ENCODE results near the gene ARHGAP6. TPM values are rescaled to one million over a fixed set of nuclear protein-coding genes. Genes with fewer than 3 reads are reported as not detected.

Gene ARHGAP6
- total RNA-seq, 1 experiment from 2014 or later: 0.07 TPM

DNA sequence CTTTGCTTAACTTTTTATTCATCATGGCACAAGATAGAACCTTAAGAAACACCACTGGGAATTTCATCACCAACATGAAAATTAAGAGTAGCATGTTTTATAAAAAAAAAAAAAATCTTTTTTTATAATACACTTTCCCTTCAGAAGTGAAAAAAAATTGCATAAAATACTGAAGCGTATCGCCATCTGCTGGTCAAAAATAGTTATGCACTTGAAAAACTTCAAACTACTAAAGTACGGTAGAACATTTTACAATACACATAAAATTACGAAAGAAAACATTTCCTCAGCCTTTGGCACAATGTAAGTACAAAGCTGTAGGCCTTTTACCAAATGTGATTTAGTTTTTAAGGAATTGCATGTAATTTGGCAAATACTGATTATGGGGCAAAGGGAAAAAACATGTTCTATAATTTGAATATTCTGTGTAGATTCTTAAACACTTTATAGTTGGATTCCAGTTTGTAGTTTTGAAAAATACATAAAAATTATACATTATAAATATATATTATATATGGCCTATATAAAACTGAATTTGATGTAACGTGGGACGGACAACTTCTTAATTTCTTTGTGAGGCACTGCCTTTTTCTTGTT, 528.1 kb downstream of the ARHGAP6 start:
- H3K14ac ChIP-seq (ENCODE audit: insufficient read depth, low read length): no peak overlapping the region
- H2BK12ac ChIP-seq (ENCODE audit: insufficient read length, low read depth, low read length): no peak overlapping the region
- H2AFZ ChIP-seq (ENCODE audit: low read length): no peak overlapping the region
- H3K18ac ChIP-seq (ENCODE audit: insufficient read length, low read depth, low read length): no peak overlapping the region
- H2BK20ac ChIP-seq (ENCODE audit: low read depth, low read length, poor library complexity, severe bottlenecking): no peak overlapping the region
- no peaks in the 10 kb centered on the region for H3K79me2 ChIP-seq (ENCODE audit: insufficient read depth, low read length)
- no peak overlapping the region for H2BK120ac ChIP-seq (ENCODE audit: low read depth, low read length, poor library complexity, severe bottlenecking)
- no peaks in the 10 kb centered on the region for H3K79me1 ChIP-seq (ENCODE audit: insufficient read depth, low read depth, low read length, poor library complexity, severe bottlenecking)
- Mint-ChIP-seq H3K27ac (no peak overlapping the region), H3K27me3 (ENCODE audit: low read depth) (no peaks in the 10 kb centered on the region), H3K36me3 (ENCODE audit: insufficient read depth in 1 of 3, low read depth in 3 of 3) (no peaks in the 10 kb centered on the region; a peak in 2 of 7 replicates), H3K4me1 (no peaks in the 10 kb centered on the region), H3K9me3 (peaks cover 46 to 57% of the 10 kb centered on the region in 2 experiments), H3K4me3 (no peak overlapping the region)
- no peak overlapping the region for H3K4me2 ChIP-seq (ENCODE audit: insufficient read depth, insufficient read length, low read length)
- H2BK15ac ChIP-seq (ENCODE audit: low read depth, low read length): no peak overlapping the region
- no peak overlapping the region for H3K56ac ChIP-seq (ENCODE audit: insufficient read length, low read depth, low read length)
- no peak overlapping the region for H3K9ac ChIP-seq (ENCODE audit: extremely low read depth, insufficient read length, low read length)
- no peak overlapping the region for H4K8ac ChIP-seq (replicated peaks; ENCODE audit: insufficient read length, low read depth, low read length)
- no peak overlapping the region for H2AK5ac ChIP-seq (ENCODE audit: insufficient read length, low read length)
- H3K9me3 ChIP-seq (ENCODE audit: control insufficient read depth, low read depth, low read length): no peaks in the 10 kb centered on the region
- WGBS (ENCODE audit: extremely low coverage, insufficient read length, low lambda C conversion rate): no CpG with 5 or more reads among the region's 6 CpGs
- no peak overlapping the region for H3K23ac ChIP-seq (ENCODE audit: insufficient read length, low read depth, low read length)
- H4K91ac ChIP-seq (ENCODE audit: insufficient read length, low read depth, low read length): no peak overlapping the region
- no peaks in the 10 kb centered on the region for H3K23me2 ChIP-seq (ENCODE audit: insufficient read length, low read depth, low read length, poor library complexity, severe bottlenecking)
- TF ChIP-seq, protein P1, sequence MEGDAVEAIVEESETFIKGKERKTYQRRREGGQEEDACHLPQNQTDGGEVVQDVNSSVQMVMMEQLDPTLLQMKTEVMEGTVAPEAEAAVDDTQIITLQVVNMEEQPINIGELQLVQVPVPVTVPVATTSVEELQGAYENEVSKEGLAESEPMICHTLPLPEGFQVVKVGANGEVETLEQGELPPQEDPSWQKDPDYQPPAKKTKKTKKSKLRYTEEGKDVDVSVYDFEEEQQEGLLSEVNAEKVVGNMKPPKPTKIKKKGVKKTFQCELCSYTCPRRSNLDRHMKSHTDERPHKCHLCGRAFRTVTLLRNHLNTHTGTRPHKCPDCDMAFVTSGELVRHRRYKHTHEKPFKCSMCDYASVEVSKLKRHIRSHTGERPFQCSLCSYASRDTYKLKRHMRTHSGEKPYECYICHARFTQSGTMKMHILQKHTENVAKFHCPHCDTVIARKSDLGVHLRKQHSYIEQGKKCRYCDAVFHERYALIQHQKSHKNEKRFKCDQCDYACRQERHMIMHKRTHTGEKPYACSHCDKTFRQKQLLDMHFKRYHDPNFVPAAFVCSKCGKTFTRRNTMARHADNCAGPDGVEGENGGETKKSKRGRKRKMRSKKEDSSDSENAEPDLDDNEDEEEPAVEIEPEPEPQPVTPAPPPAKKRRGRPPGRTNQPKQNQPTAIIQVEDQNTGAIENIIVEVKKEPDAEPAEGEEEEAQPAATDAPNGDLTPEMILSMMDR (conservative IDR thresholded peaks at IDR 0.05): peak; percentile 76
- no peak overlapping the region for H4K5ac ChIP-seq (ENCODE audit: insufficient read length, low read depth, low read length)
- no peaks in the 10 kb centered on the region for H3K27me3 ChIP-seq (ENCODE audit: insufficient read depth, low read length)
- no peak overlapping the region for H3K4ac ChIP-seq (ENCODE audit: low read depth, low read length)
- H4K20me1 ChIP-seq (ENCODE audit: control insufficient read depth, insufficient read depth, insufficient read length): no peaks in the 10 kb centered on the region
- H3K27ac ChIP-seq (ENCODE audit: insufficient read length, low read depth, low read length): no peak overlapping the region
- DNase-seq: no peak
- H2BK5ac ChIP-seq (ENCODE audit: insufficient read length, low read length): no peak overlapping the region
- H3K4me1 ChIP-seq (ENCODE audit: insufficient read depth, low read length): no peaks in the 10 kb centered on the region
- no peak overlapping the region for H3T11ph ChIP-seq (ENCODE audit: low read length)

Data from H9 (cell line).